Measurements from ENCODE around the gene HS3ST3A1. TPM values are rescaled to one million over a fixed set of nuclear protein-coding genes. Genes with fewer than 3 reads are reported as not detected.
A peak's percentile ranks its signal among the peaks of the same experiment; 100 is the strongest.

Gene HS3ST3A1
- total and polyA plus RNA-seq, 12 donors, result 0.12 to 4.1 (median 1.6) TPM; not detected in 1

DNA sequence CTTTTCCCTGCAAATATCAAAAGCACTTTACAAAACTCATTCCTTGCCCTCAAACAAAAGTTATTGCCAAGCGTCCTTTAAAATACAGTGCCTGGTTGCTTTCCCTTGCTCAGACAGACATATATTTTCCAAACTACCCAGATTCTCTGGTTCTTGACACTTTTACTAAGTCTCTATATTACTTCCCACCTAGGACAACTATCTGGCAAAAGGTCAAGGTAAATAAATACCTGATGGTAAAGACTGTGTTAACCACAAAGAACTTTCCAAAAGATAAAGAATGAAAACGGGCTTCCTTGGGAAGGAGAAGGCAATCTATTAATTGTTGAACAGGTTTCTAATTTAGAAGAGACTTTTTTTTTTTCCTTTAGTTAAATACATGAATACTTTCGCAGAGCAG, 1.9 kb downstream of the HS3ST3A1 start:
- no peak overlapping the region for H3K27ac ChIP-seq
- 63 to 82% methylated on average over 3 of the region's 3 CpGs for WGBS, 2 donors
- ATAC-seq (no peak), DNase-seq (no peak)
- peaks cover 0 to 76% (median 54%) of the 10 kb centered on the region in 7 donors for H3K27me3 ChIP-seq
- no peaks in the 10 kb centered on the region for H3K36me3 ChIP-seq
- no peaks in the 10 kb centered on the region for H3K9me3 ChIP-seq
- peak overlapping the region in 5 of 10 donors; percentile 50 to 59 (median 54) for H3K4me3 ChIP-seq
- TF ChIP-seq, protein P1, sequence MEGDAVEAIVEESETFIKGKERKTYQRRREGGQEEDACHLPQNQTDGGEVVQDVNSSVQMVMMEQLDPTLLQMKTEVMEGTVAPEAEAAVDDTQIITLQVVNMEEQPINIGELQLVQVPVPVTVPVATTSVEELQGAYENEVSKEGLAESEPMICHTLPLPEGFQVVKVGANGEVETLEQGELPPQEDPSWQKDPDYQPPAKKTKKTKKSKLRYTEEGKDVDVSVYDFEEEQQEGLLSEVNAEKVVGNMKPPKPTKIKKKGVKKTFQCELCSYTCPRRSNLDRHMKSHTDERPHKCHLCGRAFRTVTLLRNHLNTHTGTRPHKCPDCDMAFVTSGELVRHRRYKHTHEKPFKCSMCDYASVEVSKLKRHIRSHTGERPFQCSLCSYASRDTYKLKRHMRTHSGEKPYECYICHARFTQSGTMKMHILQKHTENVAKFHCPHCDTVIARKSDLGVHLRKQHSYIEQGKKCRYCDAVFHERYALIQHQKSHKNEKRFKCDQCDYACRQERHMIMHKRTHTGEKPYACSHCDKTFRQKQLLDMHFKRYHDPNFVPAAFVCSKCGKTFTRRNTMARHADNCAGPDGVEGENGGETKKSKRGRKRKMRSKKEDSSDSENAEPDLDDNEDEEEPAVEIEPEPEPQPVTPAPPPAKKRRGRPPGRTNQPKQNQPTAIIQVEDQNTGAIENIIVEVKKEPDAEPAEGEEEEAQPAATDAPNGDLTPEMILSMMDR (IDR thresholded peaks at IDR 0.05), result no peak
- intact Hi-C loops (cut with DNase I), result loop anchor here (5.0 to 10.0 kb wide), 8 partner anchors 263 to 1575 kb away; partner anchors contain the start of genes HS3ST3B1 (in 6 of the 10) and COX10 (in 2 of the 10)
- peaks cover 0 to 27% (median 18%) of the 10 kb centered on the region in 9 donors for H3K4me1 ChIP-seq

DNA sequence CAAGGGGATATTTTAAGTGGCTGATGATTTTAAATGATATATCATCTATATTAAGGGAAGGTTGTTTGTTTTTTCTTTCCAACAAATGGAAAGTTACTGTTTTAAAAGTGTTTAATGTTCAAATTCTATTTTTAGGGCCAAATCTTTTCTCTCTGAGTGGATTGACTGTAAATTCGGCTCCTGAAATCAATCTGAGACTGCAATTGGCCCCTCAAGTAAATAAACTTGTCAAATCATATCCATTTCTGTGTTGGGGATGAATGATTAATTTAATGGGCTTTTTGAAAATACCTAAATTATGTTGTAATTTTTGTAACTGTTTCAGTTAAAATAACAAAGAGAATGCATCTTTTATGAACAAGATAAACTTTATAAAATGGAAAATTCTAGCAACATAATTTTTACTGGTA, 2.6 kb downstream of the HS3ST3A1 start:
- intact Hi-C loops (cut with DNase I), result loop anchor here (5.0 to 10.0 kb wide), 8 partner anchors 262 to 1576 kb away; partner anchors contain the start of genes HS3ST3B1 (in 6 of the 10) and COX10 (in 2 of the 10)
- no peak overlapping the region for H3K27ac ChIP-seq
- H3K9me3 ChIP-seq, result no peaks in the 10 kb centered on the region
- H3K27me3 ChIP-seq, result peaks cover 0 to 72% (median 52%) of the 10 kb centered on the region in 7 donors
- no peaks in the 10 kb centered on the region for H3K36me3 ChIP-seq
- WGBS, 2 donors, result 84 to 96% methylated on average over 1 of the region's 1 CpG
- ATAC-seq (no peak), DNase-seq (no peak)
- peaks cover 0 to 28% (median 18%) of the 10 kb centered on the region in 9 donors for H3K4me1 ChIP-seq
- H3K4me3 ChIP-seq, result no peak overlapping the region
- TF ChIP-seq, protein P1 (IDR thresholded peaks at IDR 0.05), result no peak

DNA sequence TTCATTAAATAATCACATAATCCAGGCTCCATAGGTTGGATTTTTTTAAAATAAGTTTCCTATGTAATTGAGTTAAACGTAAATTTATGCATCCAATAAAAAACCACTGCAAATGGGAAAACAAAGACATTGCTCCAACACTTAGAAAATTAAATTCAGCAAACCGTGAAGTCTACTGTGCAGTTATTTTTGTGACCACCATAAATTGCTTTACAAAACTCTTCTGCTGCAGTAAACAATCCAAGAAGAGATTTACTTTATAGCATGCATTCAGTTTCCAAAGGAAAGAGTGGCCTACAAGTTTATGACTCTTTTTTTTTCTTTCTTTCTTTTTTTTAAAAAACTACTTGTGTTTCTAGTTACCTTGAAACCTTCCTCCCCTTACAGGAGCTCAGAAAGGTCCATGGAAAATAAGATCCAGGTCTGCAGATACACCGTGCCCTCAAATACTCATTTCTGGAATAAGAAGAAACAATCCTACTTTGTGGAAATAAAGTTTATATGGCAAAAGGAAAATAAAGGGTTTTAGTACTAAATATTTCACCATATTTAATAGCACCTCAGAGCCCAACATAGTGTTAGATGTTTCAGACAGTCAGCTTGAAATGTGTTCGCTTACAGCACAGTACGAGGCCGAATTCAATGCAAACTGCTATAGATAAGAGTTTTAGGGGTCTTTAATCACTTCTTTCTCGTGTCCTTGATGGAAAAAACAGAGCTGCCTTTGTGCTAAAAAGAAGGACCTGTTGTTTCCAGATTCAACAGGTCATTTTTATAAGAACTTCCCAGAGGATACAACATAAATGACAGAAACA, 3.2 kb downstream of the HS3ST3A1 start:
- Histone ChIP-seq H3K4me1 (peaks cover 0 to 28% (median 18%) of the 10 kb centered on the region in 9 donors), H3K27me3 (peaks cover 0 to 65% (median 48%) of the 10 kb centered on the region in 7 donors), H3K36me3 (no peaks in the 10 kb centered on the region), H3K27ac (no peak overlapping the region), H3K9me3 (no peaks in the 10 kb centered on the region), H3K4me3 (no peak overlapping the region)
- DNase-seq, result no peak
- intact Hi-C loops (cut with DNase I), result loop anchor here (1.0 to 10.0 kb wide), 9 partner anchors 261 to 1576 kb away; partner anchors contain the start of genes HS3ST3B1 (in 6 of the 10) and COX10 (in 2 of the 10)
- TF ChIP-seq, protein P1 (IDR thresholded peaks at IDR 0.05), result no peak
- WGBS, 2 donors, result 73 to 77% methylated on average over 7 of the region's 7 CpGs
- no peak for ATAC-seq

DNA sequence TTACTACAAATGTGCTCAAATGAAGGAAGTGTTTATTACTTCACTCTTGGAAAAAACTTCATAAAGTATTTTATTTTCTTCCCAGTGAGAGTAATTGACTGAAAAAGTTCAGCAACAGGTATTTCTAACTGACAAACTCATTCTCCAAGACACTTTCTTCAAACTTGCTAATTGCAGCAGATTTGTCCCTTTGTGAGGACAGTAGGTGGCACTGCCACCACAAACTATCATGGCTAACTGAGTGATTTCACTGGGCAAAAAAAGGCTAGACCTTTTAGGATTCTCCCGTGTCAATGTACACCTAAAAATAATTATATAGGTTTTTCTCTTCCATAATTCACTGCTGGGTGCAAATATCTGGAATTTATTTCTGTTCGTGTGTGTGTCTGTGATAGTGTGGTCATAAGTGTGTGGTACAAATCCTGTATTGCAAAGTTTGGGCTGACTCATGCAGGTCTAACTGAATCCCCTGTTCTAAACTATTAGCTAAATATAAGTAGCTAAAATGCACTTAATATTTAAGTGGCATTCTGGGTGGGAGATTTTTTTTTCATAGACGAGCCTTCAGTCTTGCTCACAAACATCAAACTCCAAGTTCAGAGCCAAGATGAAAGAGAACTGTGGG, 3.9 kb downstream of the HS3ST3A1 start:
- Histone ChIP-seq H3K4me1 (peaks cover 0 to 32% (median 18%) of the 10 kb centered on the region in 9 donors), H3K9me3 (no peaks in the 10 kb centered on the region), H3K4me3 (no peak overlapping the region), H3K27ac (no peak overlapping the region), H3K36me3 (no peaks in the 10 kb centered on the region), H3K27me3 (peaks cover 0 to 58% (median 41%) of the 10 kb centered on the region in 7 donors)
- intact Hi-C loops (cut with DNase I), result loop anchor here (1.0 to 10.0 kb wide), 10 partner anchors 261 to 1577 kb away; partner anchors contain the start of genes HS3ST3B1 (in 6 of the 10) and COX10 (in 2 of the 10)
- TF ChIP-seq, protein P1 (IDR thresholded peaks at IDR 0.05), result peak in 7 of 9 donors; percentile 49 to 74 (median 68)
- 29 to 35% methylated on average over 3 of the region's 3 CpGs for WGBS, 2 donors
- ATAC-seq (peak in 1 of 8 donors; percentile 44), DNase-seq (peak in 1 of 2 donors; percentile 18)

Data from heart right ventricle (tissue), 16 donors.